Heart left ventricle (tissue), 13 donors: ENCODE measurements around the gene VEGFB.

Experiments used
- POLR2A ChIP-seq, 2 donors: fragments of 450-650 bp; IDR thresholded peaks; one replicate each; pipeline ENCODE4 v1.6.1; 2017; ENCODE audit warnings: antibody characterized with exemption in 2 of 2, mild to moderate bottlenecking in 2 of 2, moderate library complexity in 2 of 2
- TF ChIP-seq, protein P1 (sequence below), 12 donors: fragments of 200-600 bp; sonication (generic) in 4 of 12; IDR thresholded peaks; one replicate each; pipeline versions ENCODE4 v1.5.0 to v1.8.0; 2018 to 2022; ENCODE audit warnings: antibody characterized with exemption in 12 of 12, mild to moderate bottlenecking in 5 of 12
- donor health status: ischemic (EF 13 %, LVEDD 7.1; RV severe dilation, severe dysfunction).
- donor health status: DM: no; HTN: yes; CAD: no.
- donor health status: DM: no; HTN: no; CAD: no.
- donor health status: ischemic (EF 25% LVEDD 6.9; RV normal size, moderate dysfunction).
- donor health status: ischemic (EF 25% LVEDD 5.7; RV mildly dilated, moderate dysfunction).
- donor health status: ischemic (EF 35%, LVEDD 5.7; RV mildly dilated, moderate dysfunction).
- donor health status: nonischemic (EF 11% LVEDD 7.7; RV severe dilation, severe dysfunction).
- donor health status: DM: yes; HTN: yes; CAD: no.
- donor health status: PGD.
- donor health status: ischemic (EF 29% LVEDD 5.4; RV normal size, mild dysfunction).
- donor health status: nonischemic (EF 23%, LVEDD 6.1; RV moderate dilation, normal function).

- TF ChIP-seq, protein P1, sequence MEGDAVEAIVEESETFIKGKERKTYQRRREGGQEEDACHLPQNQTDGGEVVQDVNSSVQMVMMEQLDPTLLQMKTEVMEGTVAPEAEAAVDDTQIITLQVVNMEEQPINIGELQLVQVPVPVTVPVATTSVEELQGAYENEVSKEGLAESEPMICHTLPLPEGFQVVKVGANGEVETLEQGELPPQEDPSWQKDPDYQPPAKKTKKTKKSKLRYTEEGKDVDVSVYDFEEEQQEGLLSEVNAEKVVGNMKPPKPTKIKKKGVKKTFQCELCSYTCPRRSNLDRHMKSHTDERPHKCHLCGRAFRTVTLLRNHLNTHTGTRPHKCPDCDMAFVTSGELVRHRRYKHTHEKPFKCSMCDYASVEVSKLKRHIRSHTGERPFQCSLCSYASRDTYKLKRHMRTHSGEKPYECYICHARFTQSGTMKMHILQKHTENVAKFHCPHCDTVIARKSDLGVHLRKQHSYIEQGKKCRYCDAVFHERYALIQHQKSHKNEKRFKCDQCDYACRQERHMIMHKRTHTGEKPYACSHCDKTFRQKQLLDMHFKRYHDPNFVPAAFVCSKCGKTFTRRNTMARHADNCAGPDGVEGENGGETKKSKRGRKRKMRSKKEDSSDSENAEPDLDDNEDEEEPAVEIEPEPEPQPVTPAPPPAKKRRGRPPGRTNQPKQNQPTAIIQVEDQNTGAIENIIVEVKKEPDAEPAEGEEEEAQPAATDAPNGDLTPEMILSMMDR (IDR thresholded peaks at IDR 0.05), result no peak
- no peak for TF ChIP-seq POLR2A (IDR thresholded peaks at IDR 0.05)
Measured at GRCh38 chr11:64249563-64250414, 15.4 kb downstream of the VEGFB start.
